HFF-Myc (cell line): ENCODE data around the gene HSP90AB1.
"Not testable (repeated sequence)": the region's sequence is repeated elsewhere in the genome, so short reads cannot be mapped to it uniquely, and the experiment has no call there.

ENCODE experiments used
- DNase-seq: peaks from one replicate; pipeline ENCODE4 v3.0.0-alpha.2; 2011; ENCODE audit warnings: low read depth; ENCODE audit errors: extremely low read depth
- H3K4me3 ChIP-seq: replicated peaks from 2 replicates; pipeline ENCODE4 v1.5.1; 2011; ENCODE audit warnings: low read depth, mild to moderate bottlenecking, control low read depth, low read length
- TF ChIP-seq, protein P1 (sequence below): IDR thresholded peaks from 2 replicates; pipeline ENCODE4 v1.5.1; 2012; ENCODE audit warnings: mild to moderate bottlenecking, low read depth, low read length, control low read depth; ENCODE audit errors: missing control alignments

Gene HSP90AB1

GRCh38 chr6:44230034-44230675 lies 16.7 kb upstream of the HSP90AB1 start:
- no peak overlapping the region for H3K4me3 ChIP-seq
- no peak for DNase-seq
- TF ChIP-seq, protein P1, sequence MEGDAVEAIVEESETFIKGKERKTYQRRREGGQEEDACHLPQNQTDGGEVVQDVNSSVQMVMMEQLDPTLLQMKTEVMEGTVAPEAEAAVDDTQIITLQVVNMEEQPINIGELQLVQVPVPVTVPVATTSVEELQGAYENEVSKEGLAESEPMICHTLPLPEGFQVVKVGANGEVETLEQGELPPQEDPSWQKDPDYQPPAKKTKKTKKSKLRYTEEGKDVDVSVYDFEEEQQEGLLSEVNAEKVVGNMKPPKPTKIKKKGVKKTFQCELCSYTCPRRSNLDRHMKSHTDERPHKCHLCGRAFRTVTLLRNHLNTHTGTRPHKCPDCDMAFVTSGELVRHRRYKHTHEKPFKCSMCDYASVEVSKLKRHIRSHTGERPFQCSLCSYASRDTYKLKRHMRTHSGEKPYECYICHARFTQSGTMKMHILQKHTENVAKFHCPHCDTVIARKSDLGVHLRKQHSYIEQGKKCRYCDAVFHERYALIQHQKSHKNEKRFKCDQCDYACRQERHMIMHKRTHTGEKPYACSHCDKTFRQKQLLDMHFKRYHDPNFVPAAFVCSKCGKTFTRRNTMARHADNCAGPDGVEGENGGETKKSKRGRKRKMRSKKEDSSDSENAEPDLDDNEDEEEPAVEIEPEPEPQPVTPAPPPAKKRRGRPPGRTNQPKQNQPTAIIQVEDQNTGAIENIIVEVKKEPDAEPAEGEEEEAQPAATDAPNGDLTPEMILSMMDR: no peak

DNA sequence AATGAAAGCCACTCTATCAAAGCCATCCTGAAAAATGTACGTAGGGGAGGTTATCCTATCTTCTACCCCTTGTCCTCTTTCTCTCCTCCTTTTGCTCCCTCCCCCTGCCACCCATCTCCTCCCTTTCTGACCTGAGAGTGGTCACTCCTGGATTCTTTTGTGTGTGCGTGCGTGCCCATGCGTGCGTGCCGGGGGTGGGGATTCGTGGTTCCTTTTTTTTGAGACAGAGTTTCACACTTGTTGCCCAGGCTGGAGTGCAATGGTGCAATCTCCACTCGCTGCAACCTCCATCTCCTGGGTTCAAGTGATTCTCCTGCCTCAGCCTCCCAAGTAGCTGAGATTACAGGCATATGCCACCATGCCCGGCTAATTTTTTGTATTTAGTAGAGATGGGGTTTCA lies 15.5 kb upstream of the HSP90AB1 start:
- not testable (repeated sequence) for H3K4me3 ChIP-seq, DNase-seq

GRCh38 chr6:44232676-44233566 lies 14.0 kb upstream of the HSP90AB1 start:
- no peak overlapping the region for H3K4me3 ChIP-seq
- DNase-seq: no peak
- TF ChIP-seq, protein P1: no peak

- TF ChIP-seq, protein P1: no peak
- H3K4me3 ChIP-seq: no peak overlapping the region
- DNase-seq: no peak
Measured at GRCh38 chr6:44233567-44234100, 13.3 kb upstream of the HSP90AB1 start.

- H3K4me3 ChIP-seq: no peak overlapping the region
- no peak for DNase-seq
- TF ChIP-seq, protein P1: peak; percentile 87
Measured at GRCh38 chr6:44234101-44235025, 12.5 kb upstream of the HSP90AB1 start.

DNA sequence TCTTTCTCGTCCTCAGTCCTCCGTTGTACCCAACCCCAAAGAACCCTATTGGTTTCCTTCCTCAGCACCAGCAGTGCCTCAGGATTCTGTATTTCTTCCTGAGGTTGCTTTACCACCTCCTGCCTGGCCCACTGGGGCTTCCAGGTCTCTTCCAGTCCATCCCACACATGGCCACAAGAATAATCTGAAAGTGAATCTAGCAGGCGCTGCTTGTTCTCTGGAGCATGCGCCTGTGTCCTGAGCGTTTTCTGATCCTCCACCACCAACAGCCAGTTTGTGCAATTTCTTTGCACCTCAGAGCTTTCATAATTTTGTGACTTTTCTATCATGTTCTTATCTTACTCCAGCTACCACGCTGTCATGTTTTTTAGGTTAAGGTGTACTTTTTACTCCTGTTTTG lies 11.6 kb upstream of the HSP90AB1 start:
- TF ChIP-seq, protein P1: no peak
- DNase-seq: no peak
- H3K4me3 ChIP-seq: no peak overlapping the region
